ENCODE results near the gene TRAIP. TPM values are rescaled to one million over a fixed set of nuclear protein-coding genes. Genes with fewer than 3 reads are reported as not detected.
A peak's percentile ranks its signal among the peaks of the same experiment; 100 is the strongest.

TRAIP gene
- total and polyA plus RNA-seq, 2 donors (not counting 1 experiment from before 2014, with no cell fraction given): 2.0 to 2.5 TPM

DNA sequence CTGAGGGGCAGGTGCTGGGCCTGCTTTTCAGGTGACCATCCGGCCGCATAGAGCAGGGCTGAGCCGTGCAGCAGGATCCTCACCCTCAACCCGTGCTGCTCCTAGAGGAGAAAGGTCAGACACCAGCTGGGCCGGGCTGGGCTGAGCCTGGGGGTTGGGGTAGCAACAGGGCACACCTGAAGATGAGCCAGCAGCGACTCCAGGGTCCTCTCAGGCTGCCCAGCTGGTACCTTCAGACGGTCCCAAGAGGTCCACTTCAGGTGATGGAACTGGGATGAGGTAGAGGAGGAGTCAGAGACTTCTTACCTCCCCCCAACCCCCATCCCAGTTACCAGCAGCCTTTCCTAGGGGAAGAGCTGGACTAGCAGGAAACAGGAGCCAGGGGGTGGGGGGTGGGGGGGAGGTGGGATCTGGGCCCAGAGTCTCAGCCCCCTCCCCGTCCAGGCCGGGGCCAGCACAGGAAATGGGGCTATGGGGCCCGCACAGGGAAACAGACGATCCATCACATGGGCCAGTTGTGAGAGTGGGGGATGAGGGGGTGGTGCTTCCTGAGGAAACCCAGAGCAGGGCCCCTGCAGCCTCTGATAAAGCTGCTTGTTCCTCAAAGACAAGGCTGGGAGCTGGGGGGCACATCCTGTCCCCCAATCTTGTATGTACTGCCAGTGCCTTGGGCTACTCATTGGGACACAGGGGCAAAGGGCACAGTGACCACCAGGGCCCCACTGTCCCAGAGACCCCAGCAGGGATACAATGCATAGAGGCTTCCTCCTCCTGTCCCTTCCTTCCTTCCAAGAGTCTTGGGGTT, 50.3 kb downstream of the TRAIP start:
- H3K4me3 ChIP-seq (replicated peaks in 1 of 4; ENCODE audit: control extremely low read depth in 1 of 4, insufficient read depth in 1 of 4, low read depth in 3 of 4, low read length in 4 of 4): peak overlapping the region in 1 of 4 experiments; percentile 14
- H4K20me1 ChIP-seq (ENCODE audit: control insufficient read depth, extremely low read depth, insufficient read depth, low read length): no peaks in the 10 kb centered on the region
- H3K27ac ChIP-seq (ENCODE audit: insufficient read depth, low read length): no peak overlapping the region
- TF ChIP-seq EZH2 (IDR thresholded peaks at IDR 0.05; ENCODE audit: low read length, missing control alignments) (no peak), CTCF (conservative IDR thresholded peaks at IDR 0.05 in 1 of 2, IDR thresholded peaks at IDR 0.05 in 1 of 2; ENCODE audit: low read depth in 1 of 2, low read length in 2 of 2) (no peak)
- no peaks in the 10 kb centered on the region for H3K79me2 ChIP-seq (ENCODE audit: control insufficient read depth, insufficient read depth, low read length)
- H3K9ac ChIP-seq (ENCODE audit: insufficient read depth, low read length): no peak overlapping the region
- no peaks in the 10 kb centered on the region for H3K27me3 ChIP-seq (ENCODE audit: control insufficient read depth, insufficient read depth, low read length)
- DNase-seq (ENCODE audit: low read depth in 2 of 2): peak in 1 of 2 donors; percentile 46
- H3K4me1 ChIP-seq (ENCODE audit: control insufficient read depth, extremely low read depth, insufficient read depth, low read length): peaks cover 26% of the 10 kb centered on the region
- no peak overlapping the region for H2AFZ ChIP-seq (ENCODE audit: low read length)
- H3K4me2 ChIP-seq (ENCODE audit: extremely low read depth, insufficient read depth, low read length): no peak overlapping the region
- H3K36me3 ChIP-seq (ENCODE audit: control insufficient read depth, insufficient read depth, low read length): peaks cover 6% of the 10 kb centered on the region
- no peaks in the 10 kb centered on the region for H3K9me3 ChIP-seq (ENCODE audit: control insufficient read depth, insufficient read depth, low read depth, low read length)

DNA sequence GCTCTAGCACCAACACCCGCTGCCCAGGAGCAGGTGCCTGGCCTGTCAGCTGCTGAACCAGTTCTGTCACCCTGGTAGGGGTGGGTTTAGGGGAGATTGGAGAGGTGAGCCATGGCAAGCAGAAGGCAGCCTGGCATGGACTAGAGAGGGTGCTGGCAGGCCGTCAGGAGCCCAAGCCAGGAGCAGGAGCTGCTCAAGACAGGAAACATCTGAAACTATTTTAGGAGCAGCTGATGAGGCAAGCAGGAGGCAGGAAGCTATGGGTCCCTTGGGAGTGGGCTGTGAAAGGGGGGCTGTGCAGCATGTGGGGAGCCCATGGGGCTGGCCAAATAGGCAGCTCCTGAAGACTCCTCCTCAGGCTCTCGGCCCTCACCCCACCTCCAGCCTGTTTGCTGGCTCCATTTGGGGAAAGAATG, 51.0 kb downstream of the TRAIP start:
- peak overlapping the region; percentile 34 for H3K27ac ChIP-seq (ENCODE audit: insufficient read depth, low read length)

More for the DNA sequence above, 51.0 kb downstream of the TRAIP start:
- peak overlapping the region; percentile 37 for H3K4me2 ChIP-seq (ENCODE audit: extremely low read depth, insufficient read depth, low read length)
- H3K9ac ChIP-seq (ENCODE audit: insufficient read depth, low read length): no peak overlapping the region
- no peak overlapping the region for H3K4me3 ChIP-seq (replicated peaks in 1 of 4; ENCODE audit: control extremely low read depth in 1 of 4, insufficient read depth in 1 of 4, low read depth in 3 of 4, low read length in 4 of 4)
- no peak overlapping the region for H2AFZ ChIP-seq (ENCODE audit: low read length)
- H3K4me1 ChIP-seq (ENCODE audit: control insufficient read depth, extremely low read depth, insufficient read depth, low read length): peaks cover 26% of the 10 kb centered on the region
- no peaks in the 10 kb centered on the region for H3K27me3 ChIP-seq (ENCODE audit: control insufficient read depth, insufficient read depth, low read length)
- no peaks in the 10 kb centered on the region for H3K9me3 ChIP-seq (ENCODE audit: control insufficient read depth, insufficient read depth, low read depth, low read length)
- no peaks in the 10 kb centered on the region for H4K20me1 ChIP-seq (ENCODE audit: control insufficient read depth, extremely low read depth, insufficient read depth, low read length)
- DNase-seq (ENCODE audit: low read depth in 2 of 2): peak; percentile 21 to 88
- TF ChIP-seq EZH2 (IDR thresholded peaks at IDR 0.05; ENCODE audit: low read length, missing control alignments) (no peak), CTCF (conservative IDR thresholded peaks at IDR 0.05 in 1 of 2, IDR thresholded peaks at IDR 0.05 in 1 of 2; ENCODE audit: low read depth in 1 of 2, low read length in 2 of 2) (no peak)
- peaks cover 5% of the 10 kb centered on the region for H3K36me3 ChIP-seq (ENCODE audit: control insufficient read depth, insufficient read depth, low read length)
- H3K79me2 ChIP-seq (ENCODE audit: control insufficient read depth, insufficient read depth, low read length): no peaks in the 10 kb centered on the region
